Lung (tissue), 12 donors: Measurements from ENCODE around the gene ABCB8. TPM values are rescaled to one million over a fixed set of nuclear protein-coding genes. Genes with fewer than 3 reads are reported as not detected.

ENCODE experiments used
- ATAC-seq: fragments of 200-7000 bp; cut with Tn5 transposase; one replicate; pipeline ENCODE4 v1.9.1; 2020; ENCODE audit warnings: moderate number of reproducible peaks; ENCODE audit not compliant: insufficient read depth, low FRiP score
- DNase-seq, 3 donors: peaks; one replicate each; pipeline ENCODE4 v3.0.0-alpha.2; 2013 to 2017
- H3K27ac ChIP-seq, 2 donors: one replicate each; pipeline ENCODE4 v1.5.1; 2013; ENCODE audit warnings: mild to moderate bottlenecking in 2 of 2, moderate library complexity in 2 of 2, control low read depth in 1 of 2, inconsistent platforms in 1 of 2, low read depth in 1 of 2, low read length in 1 of 2
- H3K27me3 ChIP-seq, 3 donors: one replicate each; pipeline ENCODE4 v1.5.1; 2013; ENCODE audit warnings: low read length in 2 of 3; ENCODE audit not compliant: control insufficient read depth in 3 of 3, insufficient read depth in 3 of 3
- H3K36me3 ChIP-seq, 4 donors: one replicate each; pipeline ENCODE4 v1.5.1; 2013; ENCODE audit warnings: low read length in 4 of 4, mild to moderate bottlenecking in 1 of 4, moderate library complexity in 1 of 4; ENCODE audit not compliant: control insufficient read depth in 4 of 4, insufficient read depth in 4 of 4
- H3K4me1 ChIP-seq, 5 donors: one replicate each; pipeline ENCODE4 v1.5.1; 2013; ENCODE audit warnings: low read length in 5 of 5, mild to moderate bottlenecking in 2 of 5, moderate library complexity in 1 of 5; ENCODE audit not compliant: control insufficient read depth in 5 of 5, insufficient read depth in 5 of 5
- H3K4me3 ChIP-seq: one replicate; pipeline ENCODE4 v1.5.1; 2013; ENCODE audit warnings: mild to moderate bottlenecking, control low read depth, moderate library complexity
- H3K9ac ChIP-seq, 2 donors: one replicate each; pipeline ENCODE4 v1.5.1; 2013; ENCODE audit warnings: low read length in 2 of 2, control low read depth in 1 of 2; ENCODE audit not compliant: insufficient read depth in 1 of 2
- H3K9me3 ChIP-seq, 4 donors: one replicate each; pipeline ENCODE4 v1.5.1; 2013; ENCODE audit warnings: low read length in 3 of 4, mild to moderate bottlenecking in 1 of 4, moderate library complexity in 1 of 4; ENCODE audit not compliant: control insufficient read depth in 4 of 4, insufficient read depth in 3 of 4
- CTCF ChIP-seq: IDR thresholded peaks from 2 replicates; pipeline ENCODE4 v1.5.1; 2012; ENCODE audit warnings: mild to moderate bottlenecking; ENCODE audit errors: control extremely low read depth, extremely low read depth
- WGBS, 2 donors: extraction: QIAGEN DNeasy Blood & Tissue Kit; methylation state at CpG; one replicate each; pipeline ENCODE4 v1.1.7; 2013; 5-methylcytosine and 5-hydroxymethylcytosine counted together
- polyA plus RNA-seq, 2 donors: library from polyadenylated mRNA; stranded (reverse); fragments of 200-250 nt; gene quantifications; one replicate each; pipeline ENCODE4 v1.2.1, GENCODE V29; 2013
- total RNA-seq, 2 donors: library from RNA; depleted of rRNA in 1 of 2; stranded (reverse); fragments of >200 nt in 1 of 2; gene quantifications; one replicate each; pipeline ENCODE4 v1.2.1, GENCODE V29; 2014 to 2021
- donor health status: control.
- donor health status: control.
- donor health status: Bipolar disorder and iron deficiency.
- donor health status: healthy.
- donor health status: DM: yes; HTN: yes; CAD: no.

Gene ABCB8
- total and polyA plus RNA-seq, 4 donors = 21.8 to 61.5 (median 28.8) TPM

GRCh38 chr7:151058781-151059366 is 30.6 kb downstream of the ABCB8 start:
- Histone ChIP-seq H3K4me1 (peaks cover 12 to 44% (median 26%) of the 10 kb centered on the region in 5 donors), H3K27ac (peak overlapping the region; percentile 96), H3K4me3 (peak overlapping the region; percentile 30), H3K27me3 (no peaks in the 10 kb centered on the region), H3K9me3 (no peaks in the 10 kb centered on the region), H3K36me3 (peaks cover 0 to 5% (median 0%) of the 10 kb centered on the region in 4 donors), H3K9ac (peak overlapping the region; percentile 42 to 93)
- no peak for DNase-seq
- no peak for TF ChIP-seq CTCF
- WGBS, 2 donors = 7 to 8% methylated on average over 18 of the region's 18 CpGs
- ATAC-seq = no peak

DNA sequence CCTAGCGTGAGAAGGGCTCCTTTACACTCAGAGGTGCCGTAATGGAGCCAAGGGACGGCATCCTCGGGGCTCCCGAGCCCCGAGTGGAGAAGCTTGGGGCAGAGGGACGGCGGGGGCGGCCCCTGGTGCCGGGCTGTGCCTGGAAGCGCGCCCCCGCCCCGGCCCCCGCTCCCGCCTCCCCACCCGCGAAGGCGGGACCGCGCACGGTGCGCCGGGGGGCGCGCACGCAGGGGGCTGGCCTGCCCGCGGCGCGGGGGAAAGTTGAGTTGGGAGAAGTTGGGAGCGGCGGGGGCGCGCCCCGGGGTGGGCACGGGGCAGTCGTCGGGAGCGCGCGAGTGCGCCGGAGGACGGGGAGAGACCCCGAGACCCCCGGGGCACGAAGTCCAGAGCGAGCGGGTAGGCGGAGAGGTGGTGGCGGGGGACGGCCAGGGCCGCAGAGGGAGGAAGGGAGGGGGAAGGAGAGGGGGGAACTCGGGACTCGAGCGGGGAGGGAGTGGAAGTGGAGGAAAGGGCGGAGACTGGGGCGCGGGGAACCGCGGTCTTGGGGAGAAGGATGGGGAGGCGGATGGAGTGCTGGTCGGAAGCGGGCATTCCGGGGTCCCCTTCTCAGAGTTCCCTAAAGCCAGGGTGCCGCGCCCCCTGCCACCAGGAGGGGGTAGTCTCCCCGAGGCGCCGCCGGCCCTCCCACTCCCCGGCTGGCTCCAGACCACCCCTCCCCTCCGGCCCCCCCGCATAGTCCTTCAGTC is 31.3 kb downstream of the ABCB8 start, which contains the start of gene SLC4A2:
TSS of gene SLC4A2 (plus strand) at position 223 of the 746 bp plus-strand sequence. CDS start 2,399 bp downstream, outside the sequence.
- peaks cover 12 to 44% (median 26%) of the 10 kb centered on the region in 5 donors for H3K4me1 ChIP-seq
- H3K27me3 ChIP-seq = no peaks in the 10 kb centered on the region
- ATAC-seq (peak; percentile 55), DNase-seq (peak; percentile 86 to 92 (median 88))
- 1% methylated on average over 44 to 75 of the region's 75 CpGs for WGBS, 2 donors
- peaks cover 0 to 7% (median 3%) of the 10 kb centered on the region in 4 donors for H3K36me3 ChIP-seq
- H3K27ac ChIP-seq = peak within 1 kb of the TSS; percentile 96
- H3K9me3 ChIP-seq = no peaks in the 10 kb centered on the region
- no peak for TF ChIP-seq CTCF
- peak within 1 kb of the TSS; percentile 42 to 93 for H3K9ac ChIP-seq
- H3K4me3 ChIP-seq = peak within 1 kb of the TSS; percentile 63

DNA sequence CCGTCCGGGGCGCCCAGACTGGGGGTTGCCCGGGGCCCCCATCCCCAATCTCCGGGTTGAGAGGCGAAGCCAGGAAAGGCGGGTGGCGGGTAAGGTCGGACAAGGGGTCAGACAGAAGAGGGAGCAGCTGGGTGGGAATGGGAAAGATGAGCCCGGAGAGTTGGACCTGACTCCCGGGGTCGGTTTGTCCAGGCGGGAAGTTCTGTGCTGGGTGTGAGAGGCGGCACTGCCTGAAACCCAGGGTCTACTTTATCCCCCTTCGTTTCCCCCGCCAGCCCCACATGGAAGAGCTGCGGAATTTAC is 31.8 kb downstream of the ABCB8 start:
- Histone ChIP-seq H3K36me3 (peaks cover 0 to 12% (median 7%) of the 10 kb centered on the region in 4 donors), H3K9me3 (no peaks in the 10 kb centered on the region), H3K27ac (peak overlapping the region; percentile 37 to 96), H3K4me1 (peaks cover 12 to 44% (median 26%) of the 10 kb centered on the region in 5 donors), H3K9ac (peak overlapping the region in 1 of 2 donors; percentile 34), H3K4me3 (peak overlapping the region; percentile 63), H3K27me3 (no peaks in the 10 kb centered on the region)
- ATAC-seq (no peak), DNase-seq (no peak)
- TF ChIP-seq CTCF = no peak
- WGBS, 2 donors = 2% methylated on average over 13 to 17 of the region's 17 CpGs
